ENCODE results near the gene UBR2.

The UBR2 gene

DNA sequence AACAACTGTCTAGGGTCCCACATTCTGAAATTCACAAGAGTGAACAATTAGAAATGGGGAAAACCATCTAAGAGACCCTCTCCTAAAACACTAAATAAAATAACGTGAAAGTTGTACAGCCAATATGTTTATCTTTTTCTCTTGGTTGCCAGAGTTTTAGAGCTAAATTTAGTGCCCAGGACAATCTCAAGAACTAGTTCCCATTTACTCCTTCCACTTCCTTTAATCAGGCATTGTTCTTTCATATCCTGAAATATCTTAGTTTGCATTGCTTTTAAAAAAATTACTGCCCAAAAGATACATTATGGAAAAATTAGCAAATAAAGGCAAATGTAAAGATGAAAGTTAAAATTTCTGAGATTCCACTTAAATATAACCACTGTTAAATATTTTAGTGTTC, 33.1 kb upstream of the UBR2 start:
- H3K9me3 ChIP-seq, result no peaks in the 10 kb centered on the region
- no peaks in the 10 kb centered on the region for H3K27me3 ChIP-seq
- TF ChIP-seq, protein P1, sequence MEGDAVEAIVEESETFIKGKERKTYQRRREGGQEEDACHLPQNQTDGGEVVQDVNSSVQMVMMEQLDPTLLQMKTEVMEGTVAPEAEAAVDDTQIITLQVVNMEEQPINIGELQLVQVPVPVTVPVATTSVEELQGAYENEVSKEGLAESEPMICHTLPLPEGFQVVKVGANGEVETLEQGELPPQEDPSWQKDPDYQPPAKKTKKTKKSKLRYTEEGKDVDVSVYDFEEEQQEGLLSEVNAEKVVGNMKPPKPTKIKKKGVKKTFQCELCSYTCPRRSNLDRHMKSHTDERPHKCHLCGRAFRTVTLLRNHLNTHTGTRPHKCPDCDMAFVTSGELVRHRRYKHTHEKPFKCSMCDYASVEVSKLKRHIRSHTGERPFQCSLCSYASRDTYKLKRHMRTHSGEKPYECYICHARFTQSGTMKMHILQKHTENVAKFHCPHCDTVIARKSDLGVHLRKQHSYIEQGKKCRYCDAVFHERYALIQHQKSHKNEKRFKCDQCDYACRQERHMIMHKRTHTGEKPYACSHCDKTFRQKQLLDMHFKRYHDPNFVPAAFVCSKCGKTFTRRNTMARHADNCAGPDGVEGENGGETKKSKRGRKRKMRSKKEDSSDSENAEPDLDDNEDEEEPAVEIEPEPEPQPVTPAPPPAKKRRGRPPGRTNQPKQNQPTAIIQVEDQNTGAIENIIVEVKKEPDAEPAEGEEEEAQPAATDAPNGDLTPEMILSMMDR (IDR thresholded peaks at IDR 0.05), result no peak
- H3K4me1 ChIP-seq (ENCODE audit: control insufficient read depth in 1 of 2, insufficient read depth in 1 of 2, low read depth in 1 of 2, low read length in 1 of 2), result peaks cover 26 to 31% of the 10 kb centered on the region in 2 experiments
- no peaks in the 10 kb centered on the region for H3K36me3 ChIP-seq
- H3K27ac ChIP-seq, result no peak overlapping the region
- H3K4me3 ChIP-seq (ENCODE audit: low read depth in 1 of 2, low read length in 1 of 2), result no peak overlapping the region

DNA sequence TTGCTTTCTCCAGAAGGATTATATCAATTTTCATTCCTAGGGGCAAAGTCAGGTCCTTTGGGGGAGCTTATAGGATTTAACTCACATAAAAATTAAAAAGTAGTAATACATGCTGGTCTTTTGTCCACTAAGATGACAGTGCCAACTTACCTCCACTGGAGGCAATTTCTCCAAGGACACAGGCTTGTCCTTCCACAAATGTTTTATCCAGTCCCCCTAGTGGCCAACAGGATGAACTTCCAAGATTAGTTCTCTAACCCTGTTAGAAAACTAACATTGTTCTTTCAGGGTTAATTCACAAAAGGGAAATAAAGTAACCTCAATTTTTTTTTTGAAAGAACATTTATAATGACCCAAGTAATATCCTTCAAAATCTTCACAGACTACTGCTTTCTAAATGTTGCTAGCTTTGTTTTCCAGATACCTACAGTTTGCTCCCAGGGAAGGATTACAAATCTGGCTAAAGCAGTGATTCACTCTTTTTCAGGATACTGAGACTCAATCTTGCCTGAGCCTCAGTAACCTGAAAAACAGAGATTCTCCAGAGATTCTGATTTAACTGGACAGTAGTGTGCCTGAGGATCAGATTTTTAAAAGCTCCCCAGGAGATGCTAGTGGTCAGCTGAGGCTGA, 31.7 kb upstream of the UBR2 start:
- no peak overlapping the region for H3K4me3 ChIP-seq (ENCODE audit: low read depth in 1 of 2, low read length in 1 of 2)
- no peaks in the 10 kb centered on the region for H3K9me3 ChIP-seq
- no peak overlapping the region for H3K27ac ChIP-seq
- H3K4me1 ChIP-seq (ENCODE audit: control insufficient read depth in 1 of 2, insufficient read depth in 1 of 2, low read depth in 1 of 2, low read length in 1 of 2), result peaks cover 38 to 45% of the 10 kb centered on the region in 2 experiments
- H3K36me3 ChIP-seq, result no peaks in the 10 kb centered on the region
- H3K27me3 ChIP-seq, result no peaks in the 10 kb centered on the region
- TF ChIP-seq, protein P1 (IDR thresholded peaks at IDR 0.05), result peak; percentile 85

DNA sequence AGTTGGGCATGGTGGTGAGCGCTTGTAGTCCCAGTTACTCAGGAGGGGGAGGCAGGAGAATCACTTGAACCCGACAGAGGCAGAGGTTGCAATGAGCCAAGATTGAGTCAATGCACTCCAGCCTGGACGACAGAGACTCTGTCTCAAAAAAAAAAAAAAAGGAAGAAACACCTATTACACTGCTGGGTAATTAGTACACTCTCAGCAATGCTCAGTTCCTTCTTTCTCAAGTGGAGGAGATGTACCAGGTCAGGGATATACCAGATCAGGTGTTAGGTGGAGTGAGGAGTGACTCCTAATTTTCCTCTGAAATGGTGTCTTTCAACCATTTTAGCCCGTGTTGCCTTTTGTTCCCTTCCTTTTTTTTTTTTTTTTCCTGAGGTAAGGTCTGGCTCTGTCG, 30.0 kb upstream of the UBR2 start:
- TF ChIP-seq, protein P1 (IDR thresholded peaks at IDR 0.05), result no peak
- Histone ChIP-seq H3K9me3 (no peaks in the 10 kb centered on the region), H3K27me3 (no peaks in the 10 kb centered on the region), H3K4me3 (ENCODE audit: low read depth in 1 of 2, low read length in 1 of 2) (no peak overlapping the region), H3K4me1 (ENCODE audit: control insufficient read depth in 1 of 2, insufficient read depth in 1 of 2, low read depth in 1 of 2, low read length in 1 of 2) (peaks cover 52 to 58% of the 10 kb centered on the region in 2 experiments), H3K27ac (peak overlapping the region; percentile 77), H3K36me3 (no peaks in the 10 kb centered on the region)

DNA sequence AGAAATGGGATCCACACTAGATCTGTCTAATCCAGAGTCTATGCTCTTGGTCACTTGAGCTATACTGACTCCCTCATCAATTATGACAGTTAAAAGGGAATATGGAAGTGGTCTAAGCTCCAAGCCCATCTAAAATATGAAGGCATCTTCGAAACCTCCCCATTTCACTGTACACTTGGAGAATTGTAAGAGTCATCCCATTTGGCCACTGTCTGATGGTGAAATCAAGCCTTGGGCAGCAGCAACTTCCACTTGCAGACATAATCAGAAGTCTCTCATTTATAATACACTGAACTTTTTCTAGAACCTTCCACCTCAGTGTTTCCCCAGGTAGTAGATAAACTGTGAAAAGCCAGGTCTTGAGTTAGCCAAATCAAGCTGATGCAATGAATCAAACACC, 26.3 kb upstream of the UBR2 start:
- TF ChIP-seq, protein P1 (IDR thresholded peaks at IDR 0.05), result no peak
- H3K27me3 ChIP-seq, result no peaks in the 10 kb centered on the region
- peak overlapping the region; percentile 8 to 32 for H3K4me3 ChIP-seq (ENCODE audit: low read depth in 1 of 2, low read length in 1 of 2)
- peaks cover 41 to 45% of the 10 kb centered on the region in 2 experiments for H3K4me1 ChIP-seq (ENCODE audit: control insufficient read depth in 1 of 2, insufficient read depth in 1 of 2, low read depth in 1 of 2, low read length in 1 of 2)
- H3K36me3 ChIP-seq, result no peaks in the 10 kb centered on the region
- H3K9me3 ChIP-seq, result no peaks in the 10 kb centered on the region
- peak overlapping the region; percentile 74 for H3K27ac ChIP-seq

DNA sequence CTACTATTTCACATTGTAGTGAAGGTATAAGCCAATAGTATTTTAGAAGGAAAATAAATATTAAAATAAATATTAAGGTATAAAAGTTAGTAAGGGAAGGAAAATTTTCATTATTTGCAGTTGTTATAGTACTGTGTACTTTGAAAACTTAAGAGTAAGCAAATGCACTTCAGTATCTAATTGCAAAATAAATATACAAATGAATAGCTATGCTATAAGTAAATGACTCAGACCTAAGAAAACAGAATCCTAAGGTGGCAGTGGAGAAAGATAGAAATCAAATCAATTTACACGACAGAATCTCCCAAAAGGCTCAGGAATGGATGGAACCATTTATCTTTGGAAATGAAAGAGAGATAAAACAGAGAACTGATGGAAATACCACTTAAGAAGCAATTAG, 24.7 kb upstream of the UBR2 start:
- TF ChIP-seq, protein P1 (IDR thresholded peaks at IDR 0.05), result no peak
- no peaks in the 10 kb centered on the region for H3K9me3 ChIP-seq
- no peak overlapping the region for H3K27ac ChIP-seq
- H3K4me3 ChIP-seq (ENCODE audit: low read depth in 1 of 2, low read length in 1 of 2), result no peak overlapping the region
- H3K4me1 ChIP-seq (ENCODE audit: control insufficient read depth in 1 of 2, insufficient read depth in 1 of 2, low read depth in 1 of 2, low read length in 1 of 2), result peaks cover 29 to 35% of the 10 kb centered on the region in 2 experiments
- no peaks in the 10 kb centered on the region for H3K36me3 ChIP-seq
- H3K27me3 ChIP-seq, result no peaks in the 10 kb centered on the region
